Vagina (tissue), 2 donors: ENCODE measurements around the gene PAPOLB. TPM values are rescaled to one million over a fixed set of nuclear protein-coding genes. Genes with fewer than 3 reads are reported as not detected.

Source experiments
- DNase-seq, 2 donors: peaks; one replicate each; pipeline ENCODE4 v3.0.0-alpha.2; 2017; ENCODE audit errors: extremely low spot score in 2 of 2
- H3K27ac ChIP-seq: fragments of 200-600 bp; sonication (generic); one replicate; pipeline ENCODE4 v1.5.1; 2019
- H3K27me3 ChIP-seq: fragments of 200-600 bp; sonication (generic); one replicate; pipeline ENCODE4 v1.5.1; 2019
- H3K36me3 ChIP-seq, 2 donors: fragments of 200-600 bp; sonication (generic); one replicate each; pipeline ENCODE4 v1.5.1; 2017 to 2019
- H3K4me1 ChIP-seq: fragments of 200-600 bp; sonication (generic); one replicate; pipeline ENCODE4 v1.5.1; 2019
- H3K4me3 ChIP-seq, 2 donors: fragments of 200-600 bp; sonication (generic); 1 replicate in 1 of 2; 2 replicates in 1 of 2; pipeline ENCODE4 v1.5.1; 2016 to 2019
- H3K9me3 ChIP-seq: fragments of 200-600 bp; sonication (generic); one replicate; pipeline ENCODE4 v1.5.1; 2019
- POLR2A ChIP-seq, 2 donors: fragments of 450-650 bp; IDR thresholded peaks; one replicate each; pipeline ENCODE4 v1.6.1; 2017; ENCODE audit warnings: antibody characterized with exemption in 2 of 2, mild to moderate bottlenecking in 2 of 2, moderate library complexity in 2 of 2
- POLR2AphosphoS5 ChIP-seq, 2 donors: sonication (generic); formaldehyde crosslinking; IDR thresholded peaks; one replicate each; pipeline ENCODE4 v1.9.0; 2017; ENCODE audit warnings: antibody characterized with exemption in 2 of 2, mild to moderate bottlenecking in 2 of 2, low read depth in 1 of 2; ENCODE audit not compliant: insufficient read depth in 1 of 2
- intact Hi-C: fragments of 100-400 bp; cut with DNase I; formaldehyde crosslinking; loops from one replicate; pipeline ENCODE4 v1.15.1; 2023
- total RNA-seq: library from RNA; depleted of rRNA; stranded (reverse); fragments of >200 nt; gene quantifications from one replicate; pipeline ENCODE4 v1.2.3, GENCODE V29; 2016
- TF ChIP-seq, protein P1 (sequence below), 3 experiments: fragments of 450-650 bp in 2 of 3; fragments of 200-600 bp in 1 of 3; sonication (generic) in 1 of 3; IDR thresholded peaks; one replicate each; pipeline ENCODE4 v1.5.1; 2017 to 2019; ENCODE audit warnings: antibody characterized with exemption in 3 of 3, mild to moderate bottlenecking in 2 of 3, moderate library complexity in 2 of 3

The PAPOLB gene
- total RNA-seq, 1 donor from 2014 or later, result not detected

DNA sequence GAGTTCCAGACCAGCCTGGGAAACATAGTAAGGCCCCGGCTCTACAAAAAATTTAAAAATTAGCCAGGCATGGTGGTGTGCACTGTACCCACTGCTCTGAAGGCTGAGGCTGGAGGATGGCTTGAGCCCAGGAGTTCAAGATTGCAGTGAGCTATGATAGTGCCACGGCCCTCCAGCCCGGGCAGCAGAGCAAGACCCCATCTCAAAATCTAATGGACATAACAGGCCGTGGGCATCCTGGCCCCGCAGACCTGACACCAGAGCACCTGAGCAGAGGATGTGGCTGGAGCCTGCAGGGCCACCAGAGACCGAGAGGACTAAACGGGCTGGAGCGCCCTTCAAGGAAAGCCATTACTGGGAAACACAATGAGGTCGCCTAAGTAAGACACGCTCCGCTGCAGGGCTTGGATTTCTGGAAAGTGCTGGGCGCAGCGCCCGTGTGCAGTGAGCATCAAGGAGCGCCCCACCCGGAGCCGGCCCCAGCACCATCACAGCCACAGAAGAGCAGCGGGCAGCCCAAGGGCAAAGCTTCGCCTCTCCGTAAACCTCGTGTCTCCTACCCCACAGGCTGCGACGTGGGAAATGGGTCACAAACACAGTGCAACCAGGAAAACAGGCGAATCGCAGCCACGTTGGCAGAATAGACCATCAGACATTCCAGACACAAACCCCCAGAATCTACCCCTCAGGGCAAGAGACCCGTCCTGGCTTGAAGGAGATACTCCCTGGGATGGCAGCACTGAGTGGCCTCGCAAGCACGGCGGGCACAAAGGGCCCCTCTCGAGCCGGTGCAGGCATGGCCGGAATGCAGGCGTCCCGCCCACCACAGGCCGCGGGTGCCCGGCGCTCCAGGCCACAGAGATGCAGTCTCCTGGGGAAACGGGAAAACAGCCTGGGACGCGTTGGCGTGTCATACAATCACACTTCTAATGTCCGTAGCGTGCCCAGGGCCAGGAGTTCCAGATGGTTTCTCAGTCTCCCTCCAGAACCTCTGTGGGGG lies 16.8 kb upstream of the PAPOLB start:
- no peaks in the 10 kb centered on the region for H3K27me3 ChIP-seq
- no peak for DNase-seq
- H3K36me3 ChIP-seq, result no peaks in the 10 kb centered on the region
- H3K27ac ChIP-seq, result no peak overlapping the region
- intact Hi-C loops, result loop anchor here (5.0 kb wide), 1 partner anchor 1751 kb away; no protein-coding TSS in a partner anchor
- H3K9me3 ChIP-seq, result no peaks in the 10 kb centered on the region
- TF ChIP-seq, protein P1, sequence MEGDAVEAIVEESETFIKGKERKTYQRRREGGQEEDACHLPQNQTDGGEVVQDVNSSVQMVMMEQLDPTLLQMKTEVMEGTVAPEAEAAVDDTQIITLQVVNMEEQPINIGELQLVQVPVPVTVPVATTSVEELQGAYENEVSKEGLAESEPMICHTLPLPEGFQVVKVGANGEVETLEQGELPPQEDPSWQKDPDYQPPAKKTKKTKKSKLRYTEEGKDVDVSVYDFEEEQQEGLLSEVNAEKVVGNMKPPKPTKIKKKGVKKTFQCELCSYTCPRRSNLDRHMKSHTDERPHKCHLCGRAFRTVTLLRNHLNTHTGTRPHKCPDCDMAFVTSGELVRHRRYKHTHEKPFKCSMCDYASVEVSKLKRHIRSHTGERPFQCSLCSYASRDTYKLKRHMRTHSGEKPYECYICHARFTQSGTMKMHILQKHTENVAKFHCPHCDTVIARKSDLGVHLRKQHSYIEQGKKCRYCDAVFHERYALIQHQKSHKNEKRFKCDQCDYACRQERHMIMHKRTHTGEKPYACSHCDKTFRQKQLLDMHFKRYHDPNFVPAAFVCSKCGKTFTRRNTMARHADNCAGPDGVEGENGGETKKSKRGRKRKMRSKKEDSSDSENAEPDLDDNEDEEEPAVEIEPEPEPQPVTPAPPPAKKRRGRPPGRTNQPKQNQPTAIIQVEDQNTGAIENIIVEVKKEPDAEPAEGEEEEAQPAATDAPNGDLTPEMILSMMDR (IDR thresholded peaks at IDR 0.05), result no peak
- no peak for TF ChIP-seq POLR2AphosphoS5 (IDR thresholded peaks at IDR 0.05; ENCODE audit: insufficient read depth in 1 of 2, low read depth in 1 of 2)
- TF ChIP-seq POLR2A (IDR thresholded peaks at IDR 0.05), result no peak
- peaks cover 31% of the 10 kb centered on the region for H3K4me1 ChIP-seq
- H3K4me3 ChIP-seq, result no peak overlapping the region

DNA sequence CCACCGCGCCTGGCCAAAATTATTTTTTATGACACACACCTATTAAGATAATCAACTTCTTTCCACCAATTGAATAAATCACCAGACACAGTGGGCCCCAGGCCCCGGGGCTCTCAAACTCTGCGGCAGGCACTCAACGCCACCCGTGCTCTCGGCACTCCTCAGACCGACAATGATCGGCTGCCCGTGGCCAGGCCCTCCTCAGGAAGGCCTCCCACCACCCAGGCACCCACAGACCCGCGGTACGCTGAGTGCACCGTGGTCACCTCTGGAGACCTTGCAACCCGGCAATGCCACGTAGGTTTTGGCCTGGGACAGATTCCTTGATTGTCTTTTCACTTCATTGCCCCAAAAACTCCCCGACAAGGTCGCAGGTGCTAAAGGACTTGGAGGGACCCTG lies 14.8 kb upstream of the PAPOLB start:
- Histone ChIP-seq H3K4me1 (peaks cover 26% of the 10 kb centered on the region), H3K9me3 (no peaks in the 10 kb centered on the region), H3K27ac (no peak overlapping the region), H3K36me3 (no peaks in the 10 kb centered on the region), H3K4me3 (no peak overlapping the region), H3K27me3 (no peaks in the 10 kb centered on the region)
- TF ChIP-seq, protein P1 (IDR thresholded peaks at IDR 0.05), result no peak
- no peak for TF ChIP-seq POLR2A (IDR thresholded peaks at IDR 0.05)
- no peak for DNase-seq
- intact Hi-C loops, result loop anchor here (5.0 kb wide), 1 partner anchor 1749 kb away; no protein-coding TSS in a partner anchor

DNA sequence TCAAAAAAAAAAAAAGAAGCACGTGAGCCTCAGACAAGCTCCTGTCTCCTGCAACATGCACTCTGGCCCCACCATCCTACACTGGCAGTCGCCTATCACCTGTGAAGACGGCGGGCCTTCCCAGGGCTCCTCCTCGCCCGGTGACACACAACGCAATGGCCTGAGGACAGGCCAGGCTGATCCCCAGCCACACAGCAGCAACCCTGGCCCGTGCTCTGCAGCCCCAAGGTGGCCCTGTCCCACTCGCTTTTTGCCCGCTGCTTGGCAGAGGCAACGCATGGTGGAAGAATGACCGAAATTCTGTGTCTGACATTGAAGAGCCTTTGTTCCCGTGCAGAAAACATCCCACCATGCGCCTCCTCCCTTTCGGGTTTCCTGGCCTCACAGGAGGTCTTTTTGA lies 13.6 kb upstream of the PAPOLB start:
- intact Hi-C loops, result loop anchor here (5.0 kb wide), 1 partner anchor 1748 kb away; no protein-coding TSS in a partner anchor
- H3K27ac ChIP-seq, result no peak overlapping the region
- no peaks in the 10 kb centered on the region for H3K9me3 ChIP-seq
- no peaks in the 10 kb centered on the region for H3K36me3 ChIP-seq
- no peak for DNase-seq
- H3K4me1 ChIP-seq, result peaks cover 26% of the 10 kb centered on the region
- H3K27me3 ChIP-seq, result no peaks in the 10 kb centered on the region
- no peak for TF ChIP-seq POLR2A (IDR thresholded peaks at IDR 0.05)
- TF ChIP-seq, protein P1 (IDR thresholded peaks at IDR 0.05), result no peak
- no peak for TF ChIP-seq POLR2AphosphoS5 (IDR thresholded peaks at IDR 0.05; ENCODE audit: insufficient read depth in 1 of 2, low read depth in 1 of 2)
- no peak overlapping the region for H3K4me3 ChIP-seq

DNA sequence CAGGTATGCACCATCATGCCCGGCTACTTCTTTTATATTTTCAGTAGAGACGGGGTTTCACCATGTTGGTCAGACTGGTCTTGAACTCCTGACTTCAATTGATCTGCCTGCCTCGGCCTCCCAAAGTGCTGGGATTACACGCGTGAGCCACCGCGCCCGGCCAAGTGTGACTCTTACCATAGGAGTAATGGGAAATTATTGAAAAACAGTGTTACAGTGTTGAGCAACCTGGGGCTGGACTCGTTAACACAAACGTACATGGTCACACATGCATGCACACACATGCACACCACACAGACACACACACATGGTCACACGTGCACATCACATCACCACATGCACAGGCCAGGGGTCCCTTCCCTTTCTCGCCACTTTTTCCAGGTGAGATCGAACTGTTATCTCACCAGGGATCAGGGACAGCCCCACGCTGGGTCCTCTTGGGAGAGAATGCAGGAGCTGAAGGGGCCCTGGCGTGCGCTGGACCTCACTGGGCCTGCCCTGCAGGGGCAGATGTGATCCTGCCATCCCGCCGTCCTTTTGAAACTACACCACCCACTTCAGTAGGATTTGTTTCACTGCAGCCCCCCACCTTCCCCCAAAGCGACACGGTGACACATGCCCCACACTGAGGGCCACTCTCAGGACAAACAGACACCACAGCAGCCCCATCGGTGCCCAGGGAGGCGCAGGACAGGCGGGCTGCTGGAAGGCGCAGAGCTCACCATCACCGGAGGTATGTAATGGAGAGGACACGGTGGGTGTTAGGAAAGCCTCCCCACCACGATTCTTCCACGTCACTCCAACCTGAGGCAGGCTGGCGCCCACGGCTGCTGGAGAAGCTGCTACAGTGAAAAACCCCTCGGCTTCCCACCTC lies 11.5 kb upstream of the PAPOLB start:
- intact Hi-C loops, result no loop called here
- DNase-seq, result no peak
- H3K4me1 ChIP-seq, result peaks cover 10% of the 10 kb centered on the region
- no peaks in the 10 kb centered on the region for H3K27me3 ChIP-seq
- no peaks in the 10 kb centered on the region for H3K9me3 ChIP-seq
- H3K27ac ChIP-seq, result no peak overlapping the region
- no peaks in the 10 kb centered on the region for H3K36me3 ChIP-seq
- no peak for TF ChIP-seq POLR2AphosphoS5 (IDR thresholded peaks at IDR 0.05; ENCODE audit: insufficient read depth in 1 of 2, low read depth in 1 of 2)
- H3K4me3 ChIP-seq, result no peak overlapping the region

DNA sequence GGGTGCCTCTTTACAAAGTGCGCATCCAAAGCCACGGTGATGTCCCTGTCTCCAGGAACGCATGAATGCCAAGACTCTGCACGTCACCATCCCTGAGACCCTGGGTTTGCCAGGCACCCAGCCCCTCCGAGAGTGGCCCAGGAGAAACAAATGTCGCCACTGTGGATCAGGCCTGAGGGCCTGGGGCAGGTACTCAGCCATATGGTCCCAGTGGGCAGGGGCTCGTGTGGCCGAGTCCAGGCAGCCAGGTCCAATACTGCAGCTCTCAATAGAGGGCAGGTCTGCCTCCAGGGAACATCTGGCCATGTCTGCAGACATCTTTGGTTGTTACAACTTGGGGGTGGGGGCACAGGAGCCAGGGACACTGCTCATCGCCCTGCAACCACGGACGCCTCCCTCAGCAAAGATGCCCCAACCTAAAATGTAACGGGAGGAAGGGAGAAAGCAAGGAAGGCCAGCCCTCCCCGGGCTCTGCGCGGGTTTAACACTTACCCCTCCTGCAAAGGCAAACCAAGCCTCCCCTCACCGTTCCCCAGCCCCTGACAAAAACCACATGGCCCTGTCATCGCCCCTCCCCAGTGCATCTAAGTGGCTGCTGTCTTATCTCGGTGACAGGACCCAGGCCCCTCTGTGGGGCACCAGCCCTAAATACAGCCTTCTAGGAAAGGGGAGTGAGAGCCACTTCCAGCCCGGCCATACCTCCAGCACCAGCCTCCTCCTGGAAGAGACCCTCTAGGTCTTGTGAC lies 10.3 kb upstream of the PAPOLB start:
- Histone ChIP-seq H3K27me3 (no peaks in the 10 kb centered on the region), H3K4me3 (no peak overlapping the region), H3K27ac (no peak overlapping the region), H3K36me3 (no peaks in the 10 kb centered on the region), H3K4me1 (peaks cover 10% of the 10 kb centered on the region), H3K9me3 (no peaks in the 10 kb centered on the region)
- no peak for DNase-seq
- TF ChIP-seq POLR2AphosphoS5 (IDR thresholded peaks at IDR 0.05; ENCODE audit: insufficient read depth in 1 of 2, low read depth in 1 of 2), result no peak
- TF ChIP-seq, protein P1 (IDR thresholded peaks at IDR 0.05), result no peak
- TF ChIP-seq POLR2A (IDR thresholded peaks at IDR 0.05), result no peak
- intact Hi-C loops, result no loop called here
